GM12875 (cell line): Measurements from ENCODE around the gene USP49.

Experiments
- H3K4me3 ChIP-seq: one replicate; pipeline ENCODE4 v1.5.1; 2011; ENCODE audit warnings: low read depth, low read length, control low read depth
- CTCF ChIP-seq: IDR thresholded peaks from 2 replicates; pipeline ENCODE4 v1.5.1; 2011; ENCODE audit warnings: low read depth, mild to moderate bottlenecking, control low read depth, inconsistent platforms, low read length, moderate library complexity, borderline replicate concordance; ENCODE audit not compliant: insufficient read depth

Gene USP49

DNA sequence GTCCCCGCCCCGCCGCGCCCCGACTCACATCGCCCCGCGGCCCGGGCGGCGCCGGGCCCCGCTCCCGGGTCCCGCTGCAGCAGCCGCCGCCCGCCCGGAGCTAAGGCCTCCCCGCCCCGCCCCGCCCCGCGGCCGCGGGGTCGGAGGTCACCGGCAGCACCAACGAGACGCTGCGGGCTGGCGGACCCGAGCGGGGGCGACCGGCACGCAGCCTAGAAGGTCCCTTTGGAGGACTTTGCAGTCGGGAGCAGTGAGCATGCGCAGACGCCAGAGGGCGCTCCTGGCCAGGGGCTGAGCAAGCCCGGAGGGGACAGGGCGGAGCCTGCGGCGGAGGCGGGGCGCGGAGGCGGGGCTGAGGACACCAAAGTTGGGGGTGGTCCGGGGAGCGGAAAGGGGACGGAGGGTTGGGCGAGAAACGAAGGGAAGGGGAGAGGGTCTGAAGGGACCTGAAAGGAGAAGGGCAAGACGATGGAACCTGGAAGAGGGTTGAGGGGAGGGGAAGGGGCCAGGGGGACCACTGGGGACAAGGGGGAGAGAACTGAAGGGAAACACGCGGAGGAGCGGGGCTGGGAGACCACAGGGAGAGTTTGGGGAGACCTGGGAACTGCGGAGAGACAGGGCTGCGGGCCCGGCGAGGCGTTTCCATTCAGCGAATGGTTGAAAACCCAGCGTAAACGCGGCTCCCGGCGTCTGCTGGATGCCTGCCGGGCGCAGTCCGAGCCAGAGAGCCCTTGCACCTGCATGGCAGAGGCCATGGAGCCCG is 115.2 kb downstream of the USP49 start, which contains the start of gene FRS3:
Gene FRS3 (minus strand): TSS at position 113 of the 763 bp plus-strand sequence. CDS start 2,913 bp downstream, outside the sequence.
- TF ChIP-seq CTCF, result peak; percentile 98
- H3K4me3 ChIP-seq, result peak within 1 kb of the TSS; percentile 62

DNA sequence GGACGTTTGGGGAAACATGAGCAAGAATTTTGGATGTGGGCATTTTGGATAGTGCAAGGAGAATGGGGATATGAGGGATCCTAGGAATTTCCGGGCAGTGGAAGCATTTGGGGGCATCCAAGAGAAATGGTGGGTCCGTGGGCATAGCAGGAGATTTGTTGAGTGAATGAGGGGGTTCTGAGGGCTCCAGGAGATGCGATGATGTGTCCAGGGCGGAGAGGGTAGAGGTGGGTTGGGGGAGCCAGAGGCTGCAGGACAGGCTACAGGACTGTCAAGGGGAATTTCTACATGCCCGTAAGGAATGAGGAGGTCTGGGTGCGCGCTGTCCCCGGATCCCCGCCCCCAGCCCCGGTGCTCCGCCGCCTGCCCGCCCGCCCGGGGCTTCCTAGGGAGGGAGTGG is 115.8 kb downstream of the USP49 start:
- TF ChIP-seq CTCF, result no peak

DNA sequence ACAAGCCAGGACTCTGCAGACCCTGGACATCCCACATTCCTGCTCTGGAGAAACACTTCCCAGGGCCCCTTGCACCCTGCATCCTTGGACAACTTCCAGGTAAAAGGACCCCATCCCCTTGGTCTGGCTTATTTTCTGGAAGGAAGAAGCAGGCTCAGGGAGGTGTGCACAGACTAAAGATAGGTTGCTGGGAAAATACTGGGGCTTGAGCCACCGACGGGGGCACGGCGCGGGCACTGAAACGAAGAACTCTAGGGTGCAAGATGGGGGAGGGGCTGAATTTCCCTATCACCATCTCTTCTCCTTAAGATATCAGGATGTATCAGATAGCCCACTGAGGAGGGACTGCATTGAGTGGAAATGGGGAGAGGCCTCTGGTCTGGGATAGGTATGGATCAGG is 116.3 kb downstream of the USP49 start:
- H3K4me3 ChIP-seq, result no peak overlapping the region
- no peak for TF ChIP-seq CTCF

More for the DNA sequence above, 115.8 kb downstream of the USP49 start:
- peak overlapping the region; percentile 62 for H3K4me3 ChIP-seq

DNA sequence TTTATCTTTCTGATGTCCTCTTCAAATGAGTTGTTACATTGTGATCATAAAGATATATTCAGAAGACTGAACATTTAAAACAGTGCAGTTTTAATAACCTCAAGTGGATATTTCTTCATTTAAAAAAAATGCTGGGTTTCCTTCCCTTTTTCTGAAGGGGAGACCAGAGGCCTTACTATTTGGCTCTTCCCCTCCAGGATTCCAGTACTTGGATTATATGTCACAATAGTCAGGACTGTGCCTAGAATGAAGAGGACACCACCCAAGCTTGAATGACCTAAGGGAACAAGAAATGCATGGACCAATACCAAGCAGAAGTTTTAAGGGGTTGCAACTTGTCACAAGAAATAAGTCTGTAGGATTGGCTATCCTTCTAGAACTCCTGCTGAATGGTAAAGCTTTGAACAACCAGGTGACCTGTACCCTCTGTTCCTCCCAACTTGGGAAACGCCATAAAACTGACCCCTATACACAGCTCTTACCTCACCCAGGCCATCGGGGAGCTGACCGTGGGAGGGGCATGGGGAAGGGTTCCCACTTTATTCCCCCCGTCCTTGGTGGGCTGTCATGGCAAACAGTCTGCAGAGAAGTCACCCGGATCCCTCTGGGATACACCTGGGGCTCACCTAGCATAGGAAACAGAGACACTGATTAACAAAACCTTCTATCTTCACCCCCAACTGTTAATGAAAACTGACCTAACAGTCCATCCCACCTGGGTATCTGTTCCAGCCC is 117.5 kb downstream of the USP49 start:
- no peak for TF ChIP-seq CTCF
- H3K4me3 ChIP-seq, result no peak overlapping the region

GRCh38 chr6:41775293-41775882 is 119.8 kb downstream of the USP49 start:
- H3K4me3 ChIP-seq, result no peak overlapping the region
- TF ChIP-seq CTCF, result no peak

- TF ChIP-seq CTCF, result no peak
- H3K4me3 ChIP-seq, result no peak overlapping the region
Observed at GRCh38 chr6:41774841-41775240, 120.3 kb downstream of the USP49 start.
